Measurements from ENCODE around the gene AGPAT4. TPM values are rescaled to one million over a fixed set of nuclear protein-coding genes. Genes with fewer than 3 reads are reported as not detected.

Gene AGPAT4
- total and polyA plus RNA-seq, 2 of the 4 experiments (the other 2 are of a cell fraction) = 3.6 to 3.8 TPM

- no peak overlapping the region for H2BK20ac ChIP-seq (ENCODE audit: low read depth, low read length)
- no peak overlapping the region for H4K91ac ChIP-seq (ENCODE audit: insufficient read depth, low read depth, low read length)
- H3K23ac ChIP-seq (ENCODE audit: low read depth, low read length) = no peak overlapping the region
- no peak overlapping the region for H2BK15ac ChIP-seq (ENCODE audit: low read depth, low read length)
- H4K8ac ChIP-seq (ENCODE audit: low read depth in 2 of 2, low read length in 2 of 2) = no peak overlapping the region
- no peak overlapping the region for H2BK5ac ChIP-seq (ENCODE audit: low read depth, low read length, poor library complexity, severe bottlenecking)
- no TSS peak for BruUV-seq (replicated peaks)
- in situ Hi-C loops (cut with MboI; ENCODE audit: low sequenced_read_pairs) (loop anchor here (10.0 kb wide), 1 partner anchor 232 kb away; no protein-coding TSS in a partner anchor), intact Hi-C loops (cut with micrococcal nuclease) (no loop called here), dilution Hi-C loops (cut with HindIII; ENCODE audit: low sequenced_read_pairs, unreplicated experiment) (no loop called here)
- H2BK120ac ChIP-seq (ENCODE audit: low read depth, low read length) = no peak overlapping the region
- no peak overlapping the region for H3K14ac ChIP-seq (replicated peaks; ENCODE audit: low read depth, low read length)
- no peaks in the 10 kb centered on the region for H3K27me3 ChIP-seq (ENCODE audit: control insufficient read depth, insufficient read depth, low read length)
- H4K5ac ChIP-seq (ENCODE audit: low read depth, low read length) = no peak overlapping the region
- WGBS, 2 experiments (ENCODE audit: extremely low coverage in 2 of 2, insufficient read length in 1 of 2) = no CpG with 5 or more reads among the region's 5 CpGs
- POLR2A ChIA-PET (ENCODE audit: unreplicated experiment) = no interaction called here
- no peak overlapping the region for H3K56ac ChIP-seq (ENCODE audit: extremely low read depth, insufficient read depth, low read length)
- no peak overlapping the region for H3K4me3 ChIP-seq (ENCODE audit: insufficient read depth, low read depth, low read length)
- no peaks in the 10 kb centered on the region for H3K79me1 ChIP-seq (ENCODE audit: low read depth in 1 of 2, low read length in 2 of 2)
- DNase-seq = no peak
- H3K18ac ChIP-seq (ENCODE audit: low read depth, low read length) = no peak overlapping the region
- H3K9me1 ChIP-seq (ENCODE audit: insufficient read depth, low read length) = peaks cover 9% of the 10 kb centered on the region; the same call in 1 of the 2 replicates
- peaks cover 2% of the 10 kb centered on the region for H3K36me3 ChIP-seq (ENCODE audit: control insufficient read depth, insufficient read depth, low read length)
- H4K20me1 ChIP-seq (ENCODE audit: insufficient read depth, low read length) = no peaks in the 10 kb centered on the region; the same call in 1 of the 2 replicates
- no peak overlapping the region for H3K4me2 ChIP-seq (ENCODE audit: low read depth, low read length)
- H2AK5ac ChIP-seq (ENCODE audit: low read depth, low read length) = no peak overlapping the region
- 0 out of 2 replicates have a peak, but pooled peaks cover 1% of the 10 kb centered on the region for H3K4me1 ChIP-seq (ENCODE audit: control insufficient read depth, insufficient read depth, low read length)
- H3K9ac ChIP-seq (ENCODE audit: low read depth, low read length) = no peak overlapping the region
- CTCF ChIA-PET = no interaction called here
- no peak for ATAC-seq (ENCODE audit: low read depth)
- H3K9me3 ChIP-seq (ENCODE audit: control insufficient read depth, insufficient read depth, low read length) = no peaks in the 10 kb centered on the region
- H2AFZ ChIP-seq (replicated peaks; ENCODE audit: low read length, poor library complexity) = no peak overlapping the region
- TF ChIP-seq, protein P1, sequence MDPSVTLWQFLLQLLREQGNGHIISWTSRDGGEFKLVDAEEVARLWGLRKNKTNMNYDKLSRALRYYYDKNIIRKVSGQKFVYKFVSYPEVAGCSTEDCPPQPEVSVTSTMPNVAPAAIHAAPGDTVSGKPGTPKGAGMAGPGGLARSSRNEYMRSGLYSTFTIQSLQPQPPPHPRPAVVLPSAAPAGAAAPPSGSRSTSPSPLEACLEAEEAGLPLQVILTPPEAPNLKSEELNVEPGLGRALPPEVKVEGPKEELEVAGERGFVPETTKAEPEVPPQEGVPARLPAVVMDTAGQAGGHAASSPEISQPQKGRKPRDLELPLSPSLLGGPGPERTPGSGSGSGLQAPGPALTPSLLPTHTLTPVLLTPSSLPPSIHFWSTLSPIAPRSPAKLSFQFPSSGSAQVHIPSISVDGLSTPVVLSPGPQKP (IDR thresholded peaks at IDR 0.05; ENCODE audit: borderline replicate concordance, low read depth, low read length) = no peak
- no peak for TF ChIP-seq CTCF (conservative IDR thresholded peaks at IDR 0.05; ENCODE audit: low read depth, low read length)
- TF ChIP-seq BHLHE40 (IDR thresholded peaks at IDR 0.05; ENCODE audit: low read depth, low read length) = no peak
- TF ChIP-seq CEBPB (IDR thresholded peaks at IDR 0.05; ENCODE audit: low read depth, low read length) = no peak
- no peak for TF ChIP-seq RCOR1 (IDR thresholded peaks at IDR 0.05; ENCODE audit: insufficient replicate concordance, low read length)
- TF ChIP-seq RFX5 (IDR thresholded peaks at IDR 0.05; ENCODE audit: low read depth, low read length) = no peak
- TF ChIP-seq, protein P2, sequence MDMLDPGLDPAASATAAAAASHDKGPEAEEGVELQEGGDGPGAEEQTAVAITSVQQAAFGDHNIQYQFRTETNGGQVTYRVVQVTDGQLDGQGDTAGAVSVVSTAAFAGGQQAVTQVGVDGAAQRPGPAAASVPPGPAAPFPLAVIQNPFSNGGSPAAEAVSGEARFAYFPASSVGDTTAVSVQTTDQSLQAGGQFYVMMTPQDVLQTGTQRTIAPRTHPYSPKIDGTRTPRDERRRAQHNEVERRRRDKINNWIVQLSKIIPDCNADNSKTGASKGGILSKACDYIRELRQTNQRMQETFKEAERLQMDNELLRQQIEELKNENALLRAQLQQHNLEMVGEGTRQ (IDR thresholded peaks at IDR 0.05; ENCODE audit: low read depth, low read length) = no peak
- TF ChIP-seq MAFK (IDR thresholded peaks at IDR 0.05; ENCODE audit: low read depth, low read length) = no peak
- TF ChIP-seq MXI1 (IDR thresholded peaks at IDR 0.05; ENCODE audit: borderline replicate concordance, low read depth, low read length) = no peak
- TF ChIP-seq MAZ (IDR thresholded peaks at IDR 0.05; ENCODE audit: borderline replicate concordance, low read depth, low read length) = no peak
- TF ChIP-seq RAD21 (IDR thresholded peaks at IDR 0.05; ENCODE audit: low read length) = no peak
- no peak for TF ChIP-seq POLR2A (IDR thresholded peaks at IDR 0.05; ENCODE audit: low read depth, low read length)
- TF ChIP-seq SMC3 (IDR thresholded peaks at IDR 0.05; ENCODE audit: low read depth, low read length) = no peak
- no peak for TF ChIP-seq FOS (IDR thresholded peaks at IDR 0.05; ENCODE audit: low read depth, low read length)
- TF ChIP-seq CHD1 (IDR thresholded peaks at IDR 0.05; ENCODE audit: low read depth, low read length) = no peak
- no peak for TF ChIP-seq NFE2L2 (IDR thresholded peaks at IDR 0.05; ENCODE audit: low read depth, low read length)
- no peak overlapping the region for H3K4ac ChIP-seq (ENCODE audit: low read depth, low read length)
- H3K27ac ChIP-seq (ENCODE audit: insufficient read depth, low read length) = no peak overlapping the region
- H2AK9ac ChIP-seq (replicated peaks; ENCODE audit: low read depth, low read length, poor library complexity) = no peak overlapping the region
These were observed 130.9 kb downstream of the AGPAT4 start for GRCh38 chr6:161142957-161143296.
